Upper lobe of right lung (tissue), 1 donor: ENCODE data around the gene IL17B. TPM values are rescaled to one million over a fixed set of nuclear protein-coding genes. Genes with fewer than 3 reads are reported as not detected.

Experiments
- ATAC-seq: fragments of 200-7000 bp; cut with Tn5 transposase; one replicate; pipeline ENCODE4 v1.9.1; 2020; ENCODE audit warnings: mild to moderate bottlenecking, moderate library complexity
- DNase-seq: peaks from one replicate; pipeline ENCODE4 v3.0.0-alpha.2; 2020
- H3K27ac ChIP-seq: fragments of 200-600 bp; one replicate; pipeline ENCODE4 v1.8.0; 2022
- H3K27me3 ChIP-seq: fragments of 200-600 bp; one replicate; pipeline ENCODE4 v1.8.0; 2022; ENCODE audit warnings: mild to moderate bottlenecking
- H3K36me3 ChIP-seq: fragments of 200-600 bp; one replicate; pipeline ENCODE4 v1.8.0; 2022
- H3K4me1 ChIP-seq: fragments of 200-600 bp; one replicate; pipeline ENCODE4 v1.8.0; 2022
- H3K4me3 ChIP-seq: fragments of 200-600 bp; one replicate; pipeline ENCODE4 v1.8.0; 2022; ENCODE audit warnings: mild to moderate bottlenecking
- H3K9me3 ChIP-seq: fragments of 200-600 bp; one replicate; pipeline ENCODE4 v1.8.0; 2022
- CTCF ChIP-seq: fragments of 200-600 bp; IDR thresholded peaks from one replicate; pipeline ENCODE4 v1.8.0; 2022; ENCODE audit warnings: antibody characterized with exemption
- intact Hi-C: fragments of 100-400 bp; cut with DNase I; formaldehyde crosslinking; loops from one replicate; pipeline ENCODE4 v1.11.0; 2022
- long read RNA-seq: library from polyadenylated mRNA; unstranded; transcript quantifications from one replicate; pipeline ENCODE4 v2.0.0, GENCODE V29; 2021
- total RNA-seq: library from RNA; stranded (reverse); fragmentation: NEBNext Ultra II Directional; extraction: Animal tissue kit (Norgen Biotek cat#: 25700); gene quantifications from one replicate; pipeline ENCODE4 v1.2.1, GENCODE V29; 2021
- donor health status: DM: no; HTN: yes; CAD: no; lungs with severe emphysema.

IL17B gene, protein sequence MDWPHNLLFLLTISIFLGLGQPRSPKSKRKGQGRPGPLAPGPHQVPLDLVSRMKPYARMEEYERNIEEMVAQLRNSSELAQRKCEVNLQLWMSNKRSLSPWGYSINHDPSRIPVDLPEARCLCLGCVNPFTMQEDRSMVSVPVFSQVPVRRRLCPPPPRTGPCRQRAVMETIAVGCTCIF
- total RNA-seq: not detected
- long read RNA-seq: 0 reads

GRCh38 chr5:149379177-149379761 lies at the start of gene IL17B:
Gene IL17B, minus strand, starts transcription at chr5:149379292. Its CDS starts 67 bp downstream, at chr5:149379225.
- H3K4me1 ChIP-seq: peaks cover 28% of the 10 kb centered on the region
- no peak within 1 kb of the TSS for H3K4me3 ChIP-seq
- intact Hi-C loops: loop anchor here (5.0 to 10.0 kb wide), 2 partner anchors 114 to 183 kb away; no protein-coding TSS in a partner anchor
- ATAC-seq (no peak), DNase-seq (peak; percentile 59)
- no peaks in the 10 kb centered on the region for H3K9me3 ChIP-seq
- H3K27ac ChIP-seq: no peak within 1 kb of the TSS
- no peaks in the 10 kb centered on the region for H3K27me3 ChIP-seq
- H3K36me3 ChIP-seq: no peaks in the 10 kb centered on the region
- no peak for TF ChIP-seq CTCF

DNA sequence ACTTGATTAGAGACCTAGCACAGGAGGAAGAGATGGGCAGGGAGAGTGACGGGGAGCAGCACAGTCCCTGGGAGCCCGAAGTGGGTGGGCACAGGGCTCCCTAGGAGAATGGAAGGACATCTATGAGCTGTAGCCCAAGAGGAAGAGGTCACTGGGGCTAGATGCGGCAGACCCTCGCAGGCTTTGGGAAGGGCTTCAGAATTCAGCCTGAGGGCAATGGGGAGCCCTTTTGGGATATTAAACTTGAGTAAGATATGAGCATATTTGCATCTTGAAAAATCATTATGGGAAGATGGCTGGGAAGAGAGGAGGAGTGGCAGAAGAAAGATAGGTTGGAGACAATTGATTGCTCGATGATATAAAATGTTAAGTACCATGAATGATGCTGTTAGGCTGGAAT lies 48.9 kb upstream of the IL17B start:
- no peak overlapping the region for H3K4me3 ChIP-seq
- peak overlapping the region; percentile 78 for H3K27ac ChIP-seq
- H3K4me1 ChIP-seq: peaks cover 40% of the 10 kb centered on the region
- H3K36me3 ChIP-seq: peaks cover 15% of the 10 kb centered on the region
- intact Hi-C loops: no loop called here
- H3K9me3 ChIP-seq: no peaks in the 10 kb centered on the region
- TF ChIP-seq CTCF: no peak
- DNase-seq (no peak), ATAC-seq (no peak)
- no peaks in the 10 kb centered on the region for H3K27me3 ChIP-seq

DNA sequence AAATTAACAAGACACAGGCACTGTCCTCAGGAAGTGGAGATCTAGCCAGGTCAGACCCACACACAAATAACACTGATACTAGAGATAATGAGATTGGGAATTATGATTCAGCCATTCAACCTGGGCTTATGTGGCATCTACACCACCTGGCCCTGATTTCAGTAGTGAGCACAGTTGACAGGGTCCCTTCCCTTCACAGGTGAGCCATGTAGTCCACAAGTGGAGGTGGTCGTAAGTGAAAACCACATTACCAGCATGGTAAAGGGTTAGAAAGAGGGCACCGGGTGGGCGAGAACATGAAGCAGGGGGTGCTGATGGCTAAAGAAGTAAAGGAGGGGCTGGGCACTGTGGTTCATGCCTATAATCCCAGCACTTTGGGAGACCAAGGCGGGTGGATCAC lies 48.3 kb upstream of the IL17B start:
- DNase-seq: no peak
- no peak overlapping the region for H3K4me3 ChIP-seq
- ATAC-seq: no peak
- intact Hi-C loops: no loop called here
- no peak for TF ChIP-seq CTCF
- H3K4me1 ChIP-seq: peaks cover 44% of the 10 kb centered on the region
- no peaks in the 10 kb centered on the region for H3K9me3 ChIP-seq
- no peaks in the 10 kb centered on the region for H3K27me3 ChIP-seq
- peaks cover 15% of the 10 kb centered on the region for H3K36me3 ChIP-seq
- peak overlapping the region; percentile 37 for H3K27ac ChIP-seq

DNA sequence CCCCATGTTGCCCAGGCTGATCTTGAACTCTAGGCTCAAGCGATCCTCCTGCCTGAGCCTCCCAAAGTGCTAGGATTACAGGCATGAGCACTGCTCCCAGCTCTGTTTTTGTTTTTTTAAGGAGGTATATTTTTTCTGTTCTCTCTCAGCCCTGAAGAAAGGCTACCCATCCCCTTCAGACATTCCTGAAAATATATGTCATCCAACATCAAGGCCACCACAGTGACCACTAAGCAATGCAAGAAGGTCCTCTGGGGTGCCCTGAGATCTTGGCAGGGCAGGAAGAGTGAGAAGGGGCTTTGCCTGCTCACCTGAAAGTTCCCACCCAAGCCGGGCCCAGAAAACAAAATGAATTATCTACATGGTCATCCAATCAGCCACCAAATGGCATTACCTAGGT lies 47.8 kb upstream of the IL17B start:
- peak overlapping the region; percentile 37 for H3K27ac ChIP-seq
- DNase-seq: no peak
- H3K4me1 ChIP-seq: peaks cover 49% of the 10 kb centered on the region
- H3K36me3 ChIP-seq: peaks cover 15% of the 10 kb centered on the region
- H3K9me3 ChIP-seq: no peaks in the 10 kb centered on the region
- intact Hi-C loops: no loop called here
- TF ChIP-seq CTCF: no peak
- H3K27me3 ChIP-seq: no peaks in the 10 kb centered on the region
- ATAC-seq: no peak
- no peak overlapping the region for H3K4me3 ChIP-seq

DNA sequence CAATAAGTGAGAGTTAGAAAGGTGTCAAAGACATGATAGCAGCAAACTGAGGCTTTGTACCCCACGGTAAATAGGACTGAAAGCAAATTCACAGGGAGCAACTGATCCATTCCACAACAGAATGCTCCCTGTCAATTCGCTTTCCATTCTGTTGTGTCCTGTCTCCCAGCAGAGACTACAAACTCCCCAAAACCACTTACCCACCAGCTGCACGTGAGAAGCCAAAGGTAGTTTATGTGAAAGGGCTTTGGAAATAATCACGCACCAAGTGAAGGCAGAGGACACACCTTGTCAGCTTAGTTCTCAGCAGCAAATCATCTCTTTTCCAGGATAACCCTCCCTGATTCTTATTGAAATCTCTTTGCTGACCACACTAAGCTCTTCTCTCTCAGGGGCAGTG lies 46.6 kb upstream of the IL17B start:
- ATAC-seq (no peak), DNase-seq (no peak)
- Histone ChIP-seq H3K36me3 (peaks cover 15% of the 10 kb centered on the region), H3K27me3 (no peaks in the 10 kb centered on the region), H3K4me3 (no peak overlapping the region), H3K9me3 (no peaks in the 10 kb centered on the region), H3K27ac (peak overlapping the region; percentile 38), H3K4me1 (peaks cover 59% of the 10 kb centered on the region)
- no peak for TF ChIP-seq CTCF
- intact Hi-C loops: no loop called here
